Gastrocnemius medialis (tissue), 4 donors: ENCODE results near the gene DBF4.

Experiments used
- POLR2A ChIP-seq, 2 donors: fragments of 450-650 bp; IDR thresholded peaks; one replicate each; pipeline ENCODE4 v1.6.1; 2017; ENCODE audit warnings: antibody characterized with exemption in 2 of 2, mild to moderate bottlenecking in 2 of 2, moderate library complexity in 2 of 2
- TF ChIP-seq, protein P1 (sequence below), 5 experiments: fragments of 450-650 bp in 3 of 5; fragments of 200-600 bp in 2 of 5; sonication (generic) in 2 of 5; IDR thresholded peaks in 4 of 5; conservative IDR thresholded peaks in 1 of 5; 1 replicate in 4 of 5; 2 replicates in 1 of 5; pipeline ENCODE4 v1.5.1; 2016 to 2019; ENCODE audit warnings: antibody characterized with exemption in 5 of 5, mild to moderate bottlenecking in 3 of 5, moderate library complexity in 3 of 5

DNA sequence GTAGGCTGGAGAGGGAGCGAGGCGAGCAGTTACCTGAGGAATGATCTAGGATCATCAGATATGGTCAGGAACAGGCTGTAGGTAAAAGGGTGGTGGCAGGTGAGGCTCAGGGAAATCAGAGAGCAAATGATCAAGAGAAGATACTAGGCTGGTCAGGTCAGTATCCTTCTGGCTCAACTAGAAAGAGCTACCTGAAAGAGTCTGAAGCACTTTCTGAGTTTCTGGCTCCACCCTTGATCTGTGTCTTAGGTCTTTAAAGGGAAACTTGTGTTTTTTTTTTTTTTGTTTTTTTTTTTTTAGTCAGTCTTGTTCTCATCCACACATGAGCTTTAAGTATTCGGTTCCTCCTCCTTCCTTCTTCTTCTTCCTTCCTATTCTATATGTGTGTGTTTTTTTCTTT lies 68.3 kb downstream of the DBF4 start:
- TF ChIP-seq POLR2A (IDR thresholded peaks at IDR 0.05): no peak
- TF ChIP-seq, protein P1, sequence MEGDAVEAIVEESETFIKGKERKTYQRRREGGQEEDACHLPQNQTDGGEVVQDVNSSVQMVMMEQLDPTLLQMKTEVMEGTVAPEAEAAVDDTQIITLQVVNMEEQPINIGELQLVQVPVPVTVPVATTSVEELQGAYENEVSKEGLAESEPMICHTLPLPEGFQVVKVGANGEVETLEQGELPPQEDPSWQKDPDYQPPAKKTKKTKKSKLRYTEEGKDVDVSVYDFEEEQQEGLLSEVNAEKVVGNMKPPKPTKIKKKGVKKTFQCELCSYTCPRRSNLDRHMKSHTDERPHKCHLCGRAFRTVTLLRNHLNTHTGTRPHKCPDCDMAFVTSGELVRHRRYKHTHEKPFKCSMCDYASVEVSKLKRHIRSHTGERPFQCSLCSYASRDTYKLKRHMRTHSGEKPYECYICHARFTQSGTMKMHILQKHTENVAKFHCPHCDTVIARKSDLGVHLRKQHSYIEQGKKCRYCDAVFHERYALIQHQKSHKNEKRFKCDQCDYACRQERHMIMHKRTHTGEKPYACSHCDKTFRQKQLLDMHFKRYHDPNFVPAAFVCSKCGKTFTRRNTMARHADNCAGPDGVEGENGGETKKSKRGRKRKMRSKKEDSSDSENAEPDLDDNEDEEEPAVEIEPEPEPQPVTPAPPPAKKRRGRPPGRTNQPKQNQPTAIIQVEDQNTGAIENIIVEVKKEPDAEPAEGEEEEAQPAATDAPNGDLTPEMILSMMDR (IDR thresholded peaks at IDR 0.05 in 4 of 5, conservative IDR thresholded peaks at IDR 0.05 in 1 of 5): no peak
